HG02884 (cell line): ENCODE measurements around the gene CACNG5.
"Not testable (repeated sequence)": the region's sequence is repeated elsewhere in the genome, so short reads cannot be mapped to it uniquely, and the experiment has no call there.

Experiments
- ATAC-seq: cut with Tn5 transposase; IDR thresholded peaks from one replicate; pipeline ENCODE4 v1.9.1; 2021; ENCODE audit warnings: mild to moderate bottlenecking, moderate library complexity; ENCODE audit not compliant: unreplicated experiment

The CACNG5 gene

DNA sequence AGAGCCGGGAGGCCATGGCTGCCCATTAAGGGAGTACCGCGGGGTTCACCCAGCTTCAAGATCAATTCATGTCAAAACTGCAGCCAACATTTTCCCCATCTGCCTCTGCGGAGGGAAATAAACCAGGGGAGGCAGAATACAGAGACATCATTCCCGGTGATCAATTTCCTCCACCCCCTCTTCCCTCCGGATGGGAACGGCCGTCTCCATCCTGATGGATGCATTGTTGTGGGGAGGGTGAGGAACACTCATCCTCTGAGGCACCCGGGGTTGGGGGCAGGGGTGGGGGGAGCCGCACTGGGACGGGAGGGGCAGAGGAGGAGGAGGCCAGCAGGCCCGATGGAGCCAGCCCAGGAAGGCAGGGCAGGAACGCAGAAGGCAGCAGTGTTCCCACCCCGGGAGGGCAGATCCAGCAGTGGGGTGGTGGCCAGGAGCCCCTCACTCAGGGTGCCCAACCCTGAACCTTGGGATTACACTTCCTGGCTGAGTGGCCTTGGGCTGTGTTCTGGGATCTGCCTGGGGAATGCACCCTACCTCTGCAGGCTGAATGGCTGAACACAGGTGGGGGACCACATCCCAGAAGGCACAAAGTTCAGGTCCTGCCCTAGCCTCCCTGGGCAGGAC, 14.2 kb downstream of the CACNG5 start:
- no peak for ATAC-seq

DNA sequence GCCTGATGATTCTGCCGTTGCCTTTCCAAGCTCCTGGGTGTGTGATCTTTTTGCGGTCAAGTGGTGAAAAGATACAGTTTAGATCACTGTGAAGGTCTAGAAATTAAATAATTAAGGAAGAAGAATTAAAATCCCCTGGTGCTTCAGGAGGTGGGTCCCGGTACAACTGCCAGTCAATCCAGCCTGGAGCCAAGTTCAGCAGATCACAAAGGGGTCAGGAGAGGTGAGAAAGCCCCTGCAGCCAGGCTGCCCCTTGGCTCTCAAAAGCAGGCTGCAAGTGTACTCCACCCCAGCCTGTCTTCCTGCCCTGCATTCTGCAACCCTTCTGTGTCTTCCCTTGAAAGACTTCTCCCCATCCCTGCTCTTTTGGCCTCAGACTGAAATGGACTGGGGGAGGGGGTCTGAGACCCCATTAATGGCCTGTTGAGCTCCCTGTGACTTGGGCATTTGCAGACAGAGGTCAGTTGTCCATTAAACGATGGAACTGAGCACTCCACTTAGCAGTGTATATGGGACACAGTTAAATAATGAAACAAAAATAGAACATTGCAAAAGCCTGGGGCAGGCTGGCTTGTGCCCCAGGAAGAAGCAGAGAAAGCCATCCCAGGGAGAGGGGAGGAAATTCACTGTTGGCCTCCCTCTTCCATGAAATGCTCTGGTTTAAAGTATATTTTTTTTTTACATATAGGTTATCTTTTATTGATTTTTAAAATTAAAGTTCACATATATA, 15.1 kb downstream of the CACNG5 start:
- no peak for ATAC-seq

DNA sequence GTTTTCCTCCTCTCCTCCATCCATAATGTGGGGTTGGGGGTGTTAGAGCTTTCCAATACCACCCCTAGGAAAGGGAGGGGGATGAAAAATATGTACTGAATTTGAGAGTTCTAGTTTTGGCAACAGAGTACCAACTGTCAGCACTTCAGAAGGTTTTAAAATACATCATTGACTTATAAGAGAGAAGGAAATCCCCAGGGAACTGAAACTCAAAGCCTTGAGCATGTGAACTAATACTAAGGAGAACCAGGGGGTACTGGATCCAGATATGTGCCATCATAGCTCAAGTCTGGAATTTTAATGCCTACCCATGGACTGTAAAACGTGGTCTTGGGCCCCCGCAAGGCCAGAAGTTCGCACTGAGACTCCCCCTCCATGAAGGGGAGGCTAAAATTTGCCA, 15.8 kb downstream of the CACNG5 start:
- ATAC-seq = no peak

DNA sequence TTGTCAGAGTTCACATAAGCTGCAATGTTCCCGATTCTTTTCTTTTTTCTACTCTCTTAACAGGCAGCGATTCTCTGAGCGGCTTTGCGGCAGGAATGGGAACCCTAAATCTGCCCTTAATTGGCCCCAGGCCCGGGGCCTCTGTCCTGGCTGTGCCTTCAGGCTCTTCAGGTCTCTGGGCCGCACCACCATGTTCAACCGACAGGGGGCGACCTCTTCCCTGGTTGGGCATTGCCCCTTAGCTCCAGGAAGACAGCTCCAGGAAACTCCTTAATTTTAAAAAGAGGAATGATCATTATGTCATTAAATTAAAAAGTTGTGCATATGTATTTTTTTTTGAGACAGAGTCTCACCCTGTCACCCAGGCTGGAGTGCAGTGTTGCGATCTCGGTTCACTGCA, 20.3 kb downstream of the CACNG5 start:
- ATAC-seq = no peak

DNA sequence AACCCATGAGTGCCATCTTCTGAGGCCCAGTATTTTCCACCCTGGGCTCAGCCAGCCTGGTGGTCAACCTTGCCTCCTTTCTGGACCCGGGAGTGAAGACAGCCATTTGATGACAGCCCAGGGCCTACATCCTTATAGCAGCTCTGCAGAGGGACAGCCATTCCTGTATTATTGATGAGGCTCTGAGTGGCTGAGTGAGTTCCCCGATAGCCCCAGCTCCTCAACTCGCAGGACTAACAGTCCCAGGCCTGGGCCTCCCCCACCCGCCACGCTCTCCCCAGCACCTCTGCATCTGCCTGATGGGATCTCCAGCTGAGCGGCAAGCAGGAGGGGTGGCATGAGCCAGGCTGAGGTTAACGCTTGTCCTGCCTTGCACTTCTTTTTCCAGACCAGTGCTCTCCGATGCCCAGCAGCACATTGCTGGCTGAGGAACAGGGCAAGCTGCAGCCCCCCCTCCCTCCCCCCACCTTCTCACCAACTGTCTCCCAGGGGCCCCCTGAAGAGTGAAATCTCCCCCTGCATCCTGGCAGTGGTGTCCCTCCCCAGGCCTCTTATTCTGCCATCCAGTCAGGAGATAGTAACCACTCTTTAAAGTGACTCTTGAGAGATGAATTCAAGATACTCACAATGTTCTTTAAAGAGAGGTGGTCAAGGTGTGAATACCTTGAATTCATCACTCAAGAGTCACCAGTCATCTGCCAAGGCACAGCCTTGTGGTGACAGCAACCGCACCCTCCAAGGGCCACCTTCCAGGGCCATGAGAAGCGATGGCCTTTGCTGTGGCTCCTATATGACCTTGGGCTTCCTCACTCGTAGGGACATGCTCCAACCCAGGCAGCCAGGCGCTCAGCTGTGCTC, 23.5 kb downstream of the CACNG5 start:
- ATAC-seq = no peak

DNA sequence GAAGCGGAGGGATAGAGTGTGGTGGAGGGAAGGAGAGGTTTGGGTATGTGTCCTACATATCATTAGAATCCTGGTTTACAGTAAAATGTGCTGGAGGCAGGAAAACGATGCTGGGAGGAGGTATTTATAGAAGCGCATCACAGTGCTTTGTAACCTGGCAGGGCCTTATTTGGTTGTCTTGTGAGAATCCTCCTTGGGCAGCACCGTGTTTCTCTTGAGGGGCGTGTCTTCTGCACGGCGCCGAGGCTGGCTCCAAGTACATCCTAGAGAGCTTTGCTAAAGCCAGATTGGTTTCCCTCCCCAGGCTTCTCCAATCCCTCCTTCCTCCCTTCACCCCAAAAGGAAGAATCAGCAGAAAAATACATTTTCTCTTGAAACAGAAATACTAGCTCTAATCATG, 24.4 kb downstream of the CACNG5 start:
- ATAC-seq = no peak

DNA sequence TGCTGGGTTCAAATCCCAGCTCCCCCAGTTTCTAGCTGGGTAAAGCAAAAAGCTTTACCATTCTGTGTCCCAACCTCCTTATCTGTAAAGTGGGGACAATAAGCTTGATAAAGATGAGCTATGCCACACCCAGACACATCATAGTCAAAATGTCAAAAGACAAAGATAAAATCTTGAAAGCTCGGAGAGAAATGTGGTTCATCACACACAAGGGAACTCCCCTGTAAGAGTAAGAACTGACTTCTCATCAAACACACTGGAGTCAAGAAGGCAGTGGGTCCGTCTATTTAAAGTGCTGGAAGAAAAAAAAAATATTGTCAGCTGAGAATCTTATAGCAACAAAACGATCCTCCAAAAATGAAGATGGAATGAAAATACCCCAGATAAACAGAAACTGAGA, 25.3 kb downstream of the CACNG5 start:
- ATAC-seq = no peak

DNA sequence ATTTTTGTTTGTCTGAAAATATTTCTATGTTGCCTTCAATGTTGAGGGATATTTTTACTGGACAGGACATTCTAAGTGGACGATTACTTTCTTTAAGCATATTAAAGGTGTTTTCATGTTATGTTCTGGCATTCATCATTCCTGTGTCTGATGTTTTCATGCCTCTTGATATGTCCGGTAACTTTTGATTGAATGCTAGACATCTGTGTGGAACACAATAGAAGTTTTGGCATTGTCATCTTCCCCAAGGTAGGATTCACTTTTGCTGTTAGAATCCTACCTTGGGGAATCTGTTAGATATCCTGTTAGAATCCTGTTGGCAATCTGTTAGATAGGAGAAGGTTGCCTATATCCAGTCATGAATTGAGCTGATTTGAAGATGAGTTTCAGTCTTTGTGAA, 28.9 kb downstream of the CACNG5 start:
- ATAC-seq = no peak

DNA sequence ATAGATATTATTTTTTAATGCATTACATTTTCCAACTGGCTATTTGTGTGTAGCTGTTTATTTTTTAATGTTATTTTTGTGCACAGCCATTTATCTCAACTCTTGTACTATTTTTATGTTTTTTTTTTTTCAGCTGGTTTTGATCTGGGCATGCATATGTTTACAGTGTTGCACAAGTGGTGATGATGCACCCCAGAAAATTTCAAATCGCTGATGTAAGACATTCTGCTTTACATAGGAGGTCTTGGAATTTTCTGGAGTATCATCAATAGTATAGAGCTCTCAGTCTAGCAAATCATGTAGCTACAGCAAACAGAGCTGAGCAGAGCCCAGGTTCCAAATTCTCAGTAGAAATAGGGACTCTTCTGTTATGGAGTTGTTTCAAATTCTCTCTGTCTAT, 30.2 kb downstream of the CACNG5 start:
- ATAC-seq = no peak

DNA sequence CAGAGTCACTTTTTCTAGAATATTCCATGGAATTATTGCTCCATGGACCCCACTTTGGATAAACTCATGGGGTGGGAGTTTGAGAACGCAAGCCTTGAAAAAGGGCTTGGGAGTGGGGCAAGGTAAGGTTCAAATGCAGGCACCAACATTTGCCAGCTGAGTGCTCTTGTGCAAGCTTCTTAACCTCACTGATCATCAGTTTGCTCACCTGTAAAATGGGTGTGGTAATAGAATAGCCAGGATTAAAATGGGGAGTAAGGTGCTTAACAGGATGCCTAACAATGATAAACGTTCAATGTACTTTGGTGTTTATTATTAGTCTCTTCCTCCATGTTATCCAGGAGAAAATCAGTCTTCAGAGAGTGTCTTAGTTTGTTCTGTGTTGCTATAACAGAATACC, 39.0 kb downstream of the CACNG5 start:
- ATAC-seq = no peak

DNA sequence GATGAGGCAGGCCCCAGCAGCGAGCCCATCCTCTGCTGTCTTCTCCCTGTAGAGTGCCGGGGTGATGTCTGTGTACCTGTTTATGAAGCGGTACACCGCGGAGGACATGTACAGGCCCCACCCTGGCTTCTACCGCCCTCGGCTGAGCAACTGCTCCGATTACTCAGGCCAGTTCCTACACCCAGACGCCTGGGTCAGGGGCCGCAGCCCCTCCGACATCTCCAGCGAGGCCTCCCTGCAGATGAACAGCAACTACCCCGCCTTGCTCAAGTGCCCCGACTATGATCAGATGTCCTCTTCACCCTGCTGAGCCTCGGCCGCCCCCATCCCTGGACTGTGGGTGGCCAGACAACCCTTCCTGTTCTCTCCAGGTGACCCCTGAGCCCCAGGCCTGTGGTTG, 50.0 kb downstream of the CACNG5 start:
- ATAC-seq = no peak

DNA sequence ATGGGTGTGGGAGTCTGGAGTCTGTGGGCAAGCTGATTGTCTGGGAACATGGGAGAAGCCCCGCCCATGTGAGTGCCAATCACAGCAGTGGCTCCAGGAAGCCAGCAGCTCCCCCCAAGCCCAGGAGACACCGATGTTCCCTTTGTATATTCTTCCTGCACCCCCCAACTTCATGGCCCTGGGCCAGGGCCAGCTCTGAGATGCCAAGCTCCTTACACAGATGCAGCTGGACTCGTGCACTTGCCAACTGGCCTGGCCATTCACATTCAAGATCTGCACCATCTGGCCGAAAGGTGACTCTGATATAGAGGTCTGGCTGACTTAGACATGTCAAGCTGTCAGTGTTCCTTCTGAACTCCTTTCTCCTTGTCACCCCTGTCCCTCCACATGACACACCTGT, 50.5 kb downstream of the CACNG5 start:
- ATAC-seq = no peak

DNA sequence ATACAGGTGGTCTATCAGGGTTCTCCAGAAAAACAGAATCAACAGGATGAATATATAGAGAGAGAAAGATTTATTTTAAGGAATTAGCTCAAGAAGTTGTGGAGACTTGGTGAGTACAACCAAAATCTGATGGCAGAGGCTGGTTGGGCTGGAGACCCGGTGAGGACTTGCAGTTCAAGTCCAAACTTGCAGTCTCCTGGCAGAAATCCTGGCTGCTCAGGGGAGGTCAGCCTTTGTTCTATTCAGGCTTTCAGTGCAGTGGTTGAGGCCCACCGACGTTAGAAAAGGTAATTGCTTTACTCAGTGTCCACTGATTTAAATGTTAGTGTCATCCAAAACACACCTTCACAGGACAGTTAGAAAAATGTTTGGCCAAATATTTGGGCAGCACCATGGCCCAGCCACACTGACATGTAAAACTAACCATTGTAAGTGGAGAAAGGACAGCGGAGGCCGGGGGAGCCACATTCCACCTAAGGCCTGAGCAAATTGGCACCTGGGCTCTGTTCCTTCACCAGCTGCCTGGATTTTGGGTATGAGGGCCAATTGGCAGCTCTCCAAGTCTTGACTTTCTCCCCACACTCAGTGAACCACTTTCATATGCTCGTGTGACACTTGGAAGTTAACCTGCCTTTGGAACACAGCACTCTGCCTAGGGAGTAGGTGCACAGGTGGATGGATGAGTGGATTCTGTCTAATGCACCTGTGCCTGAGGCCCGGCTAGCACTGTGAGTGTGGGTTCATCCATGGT, 54.7 kb downstream of the CACNG5 start:
- no peak for ATAC-seq

DNA sequence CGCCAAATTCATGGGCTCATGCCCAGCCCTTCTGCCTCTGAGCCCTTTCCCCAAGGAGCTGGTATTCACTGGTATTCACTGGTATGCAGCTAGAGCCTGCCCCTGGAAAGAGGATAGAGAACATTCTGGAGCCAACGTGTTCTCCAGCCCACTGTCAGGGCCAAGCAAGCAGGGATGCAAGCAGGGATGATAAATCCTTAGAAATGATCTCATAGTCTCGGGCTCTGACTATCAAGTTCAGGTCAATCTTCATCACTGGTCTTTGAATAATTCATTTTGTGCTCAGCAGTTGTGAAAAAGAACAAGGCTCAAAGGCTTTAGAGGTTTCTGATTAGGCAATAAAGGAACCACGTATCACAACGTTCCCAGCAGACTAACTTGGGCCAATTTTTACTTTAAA, 57.3 kb downstream of the CACNG5 start:
- no peak for ATAC-seq

DNA sequence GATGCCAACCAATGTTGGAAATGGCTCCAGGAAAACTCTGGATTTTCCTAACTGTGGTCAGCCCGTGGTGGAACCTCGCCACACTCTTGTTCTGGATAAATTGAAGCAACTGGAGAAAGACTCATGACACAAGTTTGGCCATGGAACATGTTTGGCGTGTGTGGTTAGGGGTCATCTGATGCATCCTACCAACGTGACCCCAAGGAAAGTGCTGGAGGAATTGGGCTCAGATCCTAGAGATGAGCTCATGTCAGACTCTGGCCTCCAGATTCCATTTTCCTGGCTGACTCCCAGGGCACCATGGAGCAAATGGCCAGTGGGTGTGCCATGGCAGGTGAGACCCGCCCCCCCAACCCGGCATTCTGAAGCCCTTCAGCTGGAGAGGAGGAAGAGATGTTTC, 58.5 kb downstream of the CACNG5 start:
- no peak for ATAC-seq

DNA sequence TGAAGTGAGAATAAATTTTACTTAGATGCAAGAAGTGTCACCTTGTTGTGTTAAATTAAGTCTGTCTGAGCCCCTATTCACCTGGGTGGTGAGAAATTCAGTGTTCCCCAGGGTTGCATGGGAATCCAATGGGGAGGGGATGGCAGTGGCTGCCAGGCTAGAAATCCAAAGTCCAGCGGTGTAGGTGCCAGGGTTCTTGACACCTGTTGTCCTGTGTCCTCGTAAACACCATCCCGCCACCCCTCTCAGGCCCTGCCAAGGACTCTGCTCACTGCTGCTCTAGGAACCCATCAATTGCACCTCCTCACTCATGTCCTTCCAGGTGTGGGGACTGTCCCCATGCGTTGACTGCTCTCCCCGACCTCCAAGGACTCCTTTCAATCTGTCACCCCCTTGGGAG, 58.9 kb downstream of the CACNG5 start:
- no peak for ATAC-seq

DNA sequence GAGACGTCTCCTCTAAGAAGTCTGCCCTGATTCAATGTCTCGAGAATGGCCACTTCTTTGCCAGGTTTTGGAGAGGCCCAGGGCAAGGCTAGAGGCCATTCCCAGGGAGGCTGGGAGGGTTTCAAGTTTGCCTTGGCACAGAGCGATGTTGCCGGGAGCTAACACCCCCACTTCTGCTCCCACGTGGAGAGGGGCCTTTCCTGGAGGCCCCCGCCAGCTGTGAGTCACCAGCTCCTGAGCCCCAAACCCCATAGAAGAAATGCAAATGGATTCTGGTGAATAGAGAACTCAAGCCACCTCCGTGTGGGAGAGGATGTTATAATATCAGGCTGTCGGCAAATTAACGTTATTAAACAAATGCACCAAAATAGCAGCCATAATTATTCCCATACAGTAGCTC, 62.2 kb downstream of the CACNG5 start:
- no peak for ATAC-seq

DNA sequence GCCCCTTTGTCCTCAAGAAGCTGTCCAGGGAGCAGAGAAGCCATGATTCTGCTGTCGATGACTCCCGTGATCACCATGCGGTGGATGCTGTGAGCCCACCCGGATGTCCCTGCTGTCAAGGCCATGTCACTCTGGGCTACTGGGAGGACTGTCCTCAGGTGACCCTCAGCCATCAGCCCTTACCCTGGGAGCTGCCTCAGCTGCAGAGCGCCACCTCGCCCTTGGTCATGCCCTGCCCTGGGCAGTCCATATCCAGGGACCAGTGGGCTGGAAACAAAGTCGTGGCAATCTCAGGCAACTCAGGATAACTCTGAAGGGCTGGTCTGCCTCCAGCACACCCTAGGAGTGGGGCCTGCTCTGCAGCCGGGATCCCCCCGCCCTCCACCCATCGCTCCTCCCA, 63.6 kb downstream of the CACNG5 start:
- no peak for ATAC-seq

DNA sequence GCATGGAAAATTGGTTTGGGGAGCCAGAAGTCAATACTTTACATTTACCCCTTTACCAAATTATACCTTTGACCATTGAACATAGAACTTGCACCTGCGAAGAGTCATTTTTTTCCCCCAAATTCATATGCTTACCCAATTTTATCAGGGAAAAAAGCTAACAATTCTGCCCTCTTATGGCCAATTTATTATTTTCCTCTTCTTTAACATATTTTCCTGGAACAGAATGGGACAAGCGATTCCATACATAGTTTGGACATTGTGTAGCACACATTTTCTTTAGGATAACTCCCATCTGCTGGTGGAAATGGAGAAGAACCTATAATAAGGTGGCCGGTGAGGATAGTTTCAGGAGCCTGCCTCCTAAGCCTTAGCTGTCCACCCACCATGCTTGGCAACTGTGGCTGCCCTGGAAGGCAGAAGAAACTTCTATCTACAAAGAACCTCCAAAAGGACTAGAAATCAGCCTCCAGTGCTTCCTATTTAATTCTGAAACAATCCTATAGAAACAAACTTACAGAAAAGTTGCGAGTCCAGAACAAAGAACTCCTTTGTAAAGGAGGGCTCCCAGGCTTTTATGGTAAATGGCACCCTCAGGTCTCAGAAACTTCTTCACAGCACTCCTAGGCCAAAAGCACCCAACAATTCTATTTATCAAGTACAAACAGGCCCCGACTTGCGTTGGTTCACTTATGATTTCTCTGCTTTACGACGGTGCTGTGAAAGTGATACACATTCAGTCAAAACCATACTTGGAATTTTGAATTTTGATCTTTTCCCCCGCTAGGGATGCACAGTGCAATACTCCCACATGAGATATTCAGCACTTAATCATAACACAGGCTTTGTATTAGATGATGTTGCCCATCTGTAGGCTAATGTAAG, 65.5 kb downstream of the CACNG5 start:
- ATAC-seq = no peak

DNA sequence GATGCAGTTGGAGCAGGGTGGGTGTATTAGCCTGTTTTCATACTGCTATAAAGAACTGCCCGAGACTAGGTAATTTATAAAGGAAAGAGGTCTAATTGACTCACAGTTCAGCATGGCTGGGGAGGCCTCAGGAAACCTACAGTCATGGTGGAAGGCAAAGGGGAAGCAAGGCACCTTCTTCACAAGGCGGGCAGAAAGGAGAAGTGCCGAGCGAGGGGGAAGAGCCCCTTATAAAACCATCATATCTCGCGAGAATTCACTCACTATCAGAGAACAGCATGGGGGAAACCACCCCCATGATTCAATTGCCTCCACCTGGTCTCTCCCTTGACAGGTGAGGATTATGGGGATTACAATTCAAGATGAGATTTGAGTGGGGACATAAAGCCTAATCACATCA, 68.4 kb downstream of the CACNG5 start:
- ATAC-seq = not testable (repeated sequence)
